ENCODE measurements around the gene SMAD4.
A peak's percentile ranks its signal among the peaks of the same experiment; 100 is the strongest.

SMAD4 gene

GRCh38 chr18:51021226-51021965 lies 8.6 kb upstream of the SMAD4 start:
- DNase-seq (ENCODE audit: low read depth in 2 of 2): no peak

GRCh38 chr18:51025512-51025911 lies 4.5 kb upstream of the SMAD4 start:
- DNase-seq (ENCODE audit: low read depth in 2 of 2): no peak

GRCh38 chr18:51028201-51028805 lies 1.7 kb upstream of the SMAD4 start:
- DNase-seq (ENCODE audit: low read depth in 2 of 2): no peak

DNA sequence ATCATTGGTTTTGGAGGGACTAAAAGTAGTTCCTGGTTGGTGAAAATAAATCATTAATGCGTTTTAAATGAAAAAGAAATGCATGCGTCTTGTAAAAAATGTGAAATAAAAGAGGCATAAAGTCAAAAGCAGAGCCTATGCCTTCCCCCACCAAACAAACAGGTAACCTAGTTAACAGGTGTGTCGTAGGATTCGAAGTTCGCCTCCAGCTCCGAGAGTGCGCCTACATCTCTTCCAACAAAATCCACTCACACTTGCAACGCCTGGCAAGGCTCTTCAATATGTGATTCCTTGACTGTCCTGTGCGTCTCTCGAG lies 677 bp upstream of the SMAD4 start:
- no peak for DNase-seq (ENCODE audit: low read depth in 2 of 2)

- DNase-seq (ENCODE audit: low read depth in 2 of 2): peak; percentile 29 to 51
These were observed 685 bp downstream of the SMAD4 start for GRCh38 chr18:51030537-51031258.

DNA sequence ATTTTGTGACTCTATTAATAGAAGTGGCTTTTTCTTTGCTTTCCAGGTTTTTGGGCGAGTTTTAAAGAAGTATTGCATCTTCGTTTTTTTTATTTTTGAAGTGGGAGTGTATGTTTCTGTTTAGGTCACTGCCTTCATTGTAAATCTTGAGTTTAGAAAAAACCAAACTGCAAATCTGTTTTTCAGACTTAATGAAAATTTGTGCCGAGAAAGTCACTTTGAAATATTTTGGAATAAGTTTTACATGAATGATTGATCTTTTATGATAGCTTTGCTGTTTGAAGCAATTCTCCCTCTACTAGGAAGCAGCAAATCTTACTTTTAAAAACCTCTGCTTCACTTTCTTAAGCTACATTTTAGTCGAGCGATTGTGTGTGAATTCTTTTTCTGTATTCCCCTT lies 2.2 kb downstream of the SMAD4 start:
- no peak for DNase-seq (ENCODE audit: low read depth in 2 of 2)

- DNase-seq (ENCODE audit: low read depth in 2 of 2): no peak
These were observed 7.2 kb downstream of the SMAD4 start for GRCh38 chr18:51037230-51037629.

GRCh38 chr18:51038110-51038509 lies 8.1 kb downstream of the SMAD4 start:
- no peak for DNase-seq (ENCODE audit: low read depth in 2 of 2)

DNA sequence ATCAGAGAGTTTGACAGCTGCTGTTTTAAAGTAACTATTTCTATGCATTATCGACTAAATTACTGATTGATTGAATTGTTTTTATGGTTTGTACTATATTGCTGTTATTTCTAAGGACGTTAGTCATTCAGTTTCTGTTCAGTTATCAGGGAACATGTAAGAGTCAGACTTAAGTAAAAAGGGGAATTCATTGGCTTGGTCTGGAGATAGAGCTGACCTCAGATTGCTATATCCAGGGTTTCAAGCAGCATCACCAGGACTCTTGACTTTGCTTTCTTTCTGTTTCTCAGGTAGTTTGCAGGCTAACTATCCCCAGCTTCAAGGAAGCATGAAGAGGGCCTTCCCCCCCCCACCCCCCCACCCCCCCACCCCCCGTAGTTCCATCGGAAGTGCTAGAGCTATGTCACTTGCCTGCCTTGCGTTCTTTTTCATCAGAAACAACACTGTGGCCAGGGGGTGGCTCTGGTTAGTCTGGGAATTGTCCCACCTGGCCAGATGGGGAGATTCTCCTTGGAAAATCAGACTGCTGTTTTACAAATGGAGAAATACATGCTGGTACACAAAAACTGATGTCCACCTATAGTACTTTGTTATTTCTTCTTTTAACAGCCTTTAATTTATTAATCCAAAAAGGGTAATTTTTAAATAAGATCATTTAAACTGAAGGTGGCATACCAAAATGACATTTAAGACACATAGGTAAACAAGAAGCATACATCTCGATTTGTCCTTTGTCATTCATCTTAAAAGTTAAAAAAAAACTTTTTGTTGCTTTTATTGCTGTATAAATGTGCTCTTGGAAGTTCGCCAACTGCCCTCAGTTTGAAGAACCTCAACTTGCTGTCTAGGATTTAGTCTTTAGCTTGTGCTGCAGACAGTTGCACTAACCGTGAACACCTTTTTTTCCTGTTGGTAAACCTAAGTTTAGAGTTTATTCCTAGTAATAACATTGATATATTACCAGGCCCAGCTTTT lies 9.4 kb downstream of the SMAD4 start:
- no peak for DNase-seq (ENCODE audit: low read depth in 2 of 2)

- no peak for DNase-seq (ENCODE audit: low read depth in 2 of 2)
These were observed 11.8 kb downstream of the SMAD4 start for GRCh38 chr18:51041677-51042352.

GRCh38 chr18:51044928-51045585 lies 15.0 kb downstream of the SMAD4 start:
- DNase-seq (ENCODE audit: low read depth in 2 of 2): no peak

- DNase-seq (ENCODE audit: low read depth in 2 of 2): no peak
These were observed 18.2 kb downstream of the SMAD4 start for GRCh38 chr18:51048190-51048589.

GRCh38 chr18:51049137-51049536 lies 19.1 kb downstream of the SMAD4 start:
- no peak for DNase-seq (ENCODE audit: low read depth in 2 of 2)

DNA sequence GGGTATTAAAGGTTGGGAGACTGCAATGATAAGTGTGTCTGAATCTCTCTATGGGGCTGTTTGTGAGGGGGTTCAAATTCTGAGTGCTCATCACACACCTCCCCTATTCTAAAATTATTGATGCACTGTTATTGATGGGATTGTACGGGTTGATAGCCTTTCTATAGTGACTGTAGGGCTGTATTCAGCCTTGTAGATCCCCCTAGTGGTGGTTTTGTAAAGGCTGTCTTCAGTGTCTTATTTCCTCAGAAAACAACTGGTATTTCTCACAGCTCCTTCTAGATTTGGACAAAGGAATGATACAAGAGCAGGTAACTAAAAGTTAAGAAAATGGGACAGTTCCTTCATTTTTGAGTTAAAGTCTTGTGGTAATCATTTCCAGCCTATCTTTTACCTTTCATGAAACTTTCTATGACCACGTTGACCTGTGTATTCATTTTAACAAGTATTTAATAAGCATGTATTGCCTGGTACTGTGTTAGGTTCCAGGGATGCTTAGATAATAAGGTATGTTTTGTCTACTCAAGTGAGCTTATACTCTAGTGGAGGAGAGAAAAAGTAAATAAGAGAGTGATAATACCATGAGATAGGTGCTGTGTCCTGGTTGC lies 21.2 kb downstream of the SMAD4 start:
- DNase-seq (ENCODE audit: low read depth in 2 of 2): no peak

GRCh38 chr18:51053814-51054213 lies 23.8 kb downstream of the SMAD4 start:
- no peak for DNase-seq (ENCODE audit: low read depth in 2 of 2)

GRCh38 chr18:51054764-51055163 lies 24.8 kb downstream of the SMAD4 start:
- DNase-seq (ENCODE audit: low read depth in 2 of 2): no peak

- no peak for DNase-seq (ENCODE audit: low read depth in 2 of 2)
These were observed 30.0 kb downstream of the SMAD4 start for GRCh38 chr18:51059969-51060368.

DNA sequence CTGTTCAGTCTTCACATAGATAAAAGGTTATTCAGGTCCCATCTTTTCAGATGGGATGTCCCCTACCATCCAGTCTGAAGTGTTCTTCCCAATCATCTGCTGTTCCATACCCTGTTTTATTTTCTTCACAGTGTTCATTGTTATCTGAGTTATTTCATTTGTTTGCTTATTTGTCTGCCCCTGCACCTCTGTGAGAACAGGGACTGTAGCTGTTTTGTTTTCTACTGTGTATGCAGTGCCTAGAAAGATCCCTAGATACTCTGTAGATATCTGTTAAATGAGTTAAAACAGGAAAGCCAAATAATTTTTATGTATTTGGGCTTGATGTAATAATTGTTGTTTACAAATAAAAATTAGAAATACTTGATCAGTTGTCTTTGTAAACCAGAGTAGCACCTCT lies 34.2 kb downstream of the SMAD4 start:
- no peak for DNase-seq (ENCODE audit: low read depth in 2 of 2)

DNA sequence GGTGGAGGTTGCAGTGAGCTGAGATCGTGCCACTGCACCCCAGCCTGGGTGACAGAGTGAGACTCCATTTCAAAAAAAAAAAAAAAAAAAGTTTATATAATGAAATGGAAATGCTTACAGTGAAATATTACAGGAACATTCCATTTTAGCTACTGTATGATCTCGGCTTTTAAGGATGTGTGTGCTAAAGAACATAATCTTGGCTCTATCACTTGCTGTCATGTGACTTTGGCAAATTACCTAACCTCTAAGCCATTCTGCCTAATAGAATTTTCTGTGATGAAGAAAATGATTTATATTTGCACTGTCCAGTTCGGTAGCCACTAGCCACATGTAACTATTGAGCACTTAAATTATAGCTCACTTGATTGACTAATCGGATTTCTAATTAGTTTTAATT lies 36.3 kb downstream of the SMAD4 start:
- no peak for DNase-seq (ENCODE audit: low read depth in 2 of 2)

DNA sequence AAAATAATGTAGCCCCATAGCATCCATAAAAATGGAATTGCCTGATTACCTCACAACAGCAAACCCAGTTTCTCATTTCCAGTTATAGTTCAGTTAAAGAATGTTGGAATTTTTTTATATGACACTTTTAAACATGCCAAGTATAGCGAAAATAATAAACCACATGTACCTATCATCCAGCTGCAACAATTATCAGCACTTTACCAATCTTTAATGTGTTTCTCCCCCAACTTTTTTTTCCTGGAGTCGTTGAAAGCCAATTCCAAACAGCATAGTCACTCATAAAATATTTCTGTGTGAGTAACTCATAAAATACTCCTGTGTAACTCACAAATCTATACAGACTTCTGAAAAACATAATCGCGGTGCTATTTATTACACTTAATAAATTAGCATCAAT lies 38.1 kb downstream of the SMAD4 start:
- no peak for DNase-seq (ENCODE audit: low read depth in 2 of 2)
